ENCODE measurements around the gene IL22.

- TF ChIP-seq CTCF (IDR thresholded peaks at IDR 0.05): no peak
- TF ChIP-seq POLR2A (IDR thresholded peaks at IDR 0.05): no peak
- TF ChIP-seq EP300 (IDR thresholded peaks at IDR 0.05): no peak
These were observed 10.0 kb upstream of the IL22 start for GRCh38 chr12:68263366-68263765.
